ENCODE data around the gene CCDC102B.
A peak's percentile ranks its signal among the peaks of the same experiment; 100 is the strongest.
"Not testable (repeated sequence)": the region's sequence is repeated elsewhere in the genome, so short reads cannot be mapped to it uniquely, and the experiment has no call there.

The CCDC102B gene

DNA sequence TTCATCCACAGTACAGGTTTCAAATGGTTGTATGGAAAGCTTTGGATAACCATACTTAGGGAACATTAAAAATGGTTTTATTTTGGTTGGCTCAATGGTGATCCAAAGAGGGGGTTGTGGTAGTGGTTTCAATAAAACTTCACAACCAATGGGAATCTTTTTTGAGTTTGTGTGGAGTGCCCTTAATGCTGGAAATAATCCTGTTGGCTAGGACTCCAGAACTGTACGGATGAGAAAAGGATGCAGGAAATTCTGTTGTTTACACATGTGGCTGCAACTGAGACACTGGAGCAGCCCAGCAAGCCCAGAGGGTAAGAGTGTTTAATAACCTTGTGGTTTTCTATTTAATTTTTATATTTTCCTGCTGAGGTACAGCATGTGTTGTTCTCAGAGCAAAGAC is at the start of gene CCDC102B:
TSS of gene CCDC102B (plus strand) at position 210 of the 400 bp plus-strand sequence. CDS start 38,684 bp downstream, outside the sequence.
- DNase-seq: no peak

DNA sequence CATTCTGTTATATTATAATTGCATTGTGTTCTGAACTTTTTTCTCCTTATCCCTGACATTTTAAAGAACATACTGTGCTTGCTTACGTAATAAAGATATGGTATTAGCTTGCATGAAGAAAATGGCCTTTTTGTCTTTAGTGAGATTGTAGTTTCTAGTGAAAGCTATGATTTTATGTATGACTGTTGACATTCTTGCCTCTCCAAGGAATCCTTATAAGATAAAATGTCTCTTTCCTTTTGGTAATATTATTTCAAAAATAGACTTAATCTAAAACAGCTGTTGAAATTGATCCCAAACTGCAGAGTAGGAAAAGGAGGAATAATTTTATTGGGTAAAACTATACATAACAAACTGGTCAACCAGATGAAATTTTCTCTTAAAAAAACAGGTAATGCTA is 40.8 kb upstream of the CCDC102B start:
- no peak for DNase-seq

DNA sequence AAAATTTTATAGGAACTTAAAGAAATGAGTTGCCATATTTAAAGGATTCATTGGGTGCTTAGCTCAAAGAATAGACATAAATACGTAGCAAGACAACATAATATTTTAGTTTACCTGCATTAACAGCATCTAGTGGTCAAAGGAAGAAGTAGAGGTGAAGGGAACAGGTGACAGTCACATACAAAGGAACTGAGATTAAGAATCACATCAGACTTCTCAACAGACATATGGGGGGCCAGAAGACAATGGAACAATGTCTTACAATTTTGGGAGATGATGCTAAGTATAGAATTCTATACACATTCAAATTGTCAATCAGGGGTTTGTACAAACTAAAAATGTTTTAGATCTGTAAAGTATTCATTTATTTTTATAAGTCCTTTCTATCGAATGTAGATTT is 38.6 kb upstream of the CCDC102B start:
- peak in 1 of 2 experiments; percentile 10 for DNase-seq

DNA sequence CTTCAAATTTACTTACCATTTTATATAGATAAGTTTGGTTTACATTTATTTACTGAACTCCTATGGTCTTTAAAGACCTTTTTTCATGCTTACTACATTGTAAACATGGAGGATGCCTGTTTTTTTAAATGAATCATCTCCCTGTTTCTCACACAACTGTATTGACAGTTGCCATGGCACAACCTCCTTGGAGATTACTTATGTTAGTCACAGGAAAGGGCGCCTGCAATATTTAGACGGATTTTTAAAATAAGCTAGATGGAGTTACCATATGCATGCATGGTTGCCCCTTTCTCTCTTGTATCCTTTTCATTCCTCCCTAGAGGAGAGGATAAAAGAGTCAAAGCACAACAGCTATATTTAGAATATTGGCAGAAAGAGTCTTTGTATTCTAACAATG is 34.8 kb upstream of the CCDC102B start:
- no peak for DNase-seq

DNA sequence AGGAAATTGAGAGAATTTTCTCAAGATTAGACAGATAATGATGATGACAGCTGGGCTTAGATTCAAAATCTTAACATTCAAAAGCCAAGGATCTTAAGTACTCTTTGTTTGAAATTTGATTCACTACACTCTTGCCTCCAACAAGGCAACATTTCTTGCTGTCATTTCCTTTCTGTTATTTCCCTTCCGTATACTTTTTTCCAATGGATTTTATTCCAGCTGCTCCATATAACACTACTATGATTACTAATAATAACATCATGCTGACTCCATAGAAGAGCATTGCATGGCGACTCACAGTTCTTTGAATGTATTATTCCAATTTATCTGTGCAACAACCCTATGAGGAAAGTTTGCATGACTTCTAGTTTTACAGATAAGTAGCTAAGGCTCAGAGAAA is 33.9 kb upstream of the CCDC102B start:
- DNase-seq: no peak

DNA sequence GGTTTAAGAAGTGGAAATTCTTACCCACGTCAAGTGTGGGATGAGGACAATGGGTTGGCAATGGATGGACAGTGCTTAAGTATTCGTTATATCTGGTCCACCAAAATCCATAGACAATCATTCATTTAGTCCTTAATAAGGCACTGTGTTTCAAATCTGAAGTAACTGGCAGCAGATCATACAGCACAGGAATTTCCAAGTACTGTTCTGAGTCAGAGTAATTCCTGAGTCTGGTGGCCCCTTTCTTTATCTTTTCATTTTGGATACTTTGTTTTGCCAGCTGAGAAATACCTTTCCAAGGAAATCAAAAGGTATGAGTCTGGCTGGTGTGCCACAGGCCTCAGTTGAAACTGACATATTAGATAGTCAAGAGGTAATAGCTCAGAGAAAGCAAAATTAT is 31.4 kb upstream of the CCDC102B start:
- DNase-seq: no peak

DNA sequence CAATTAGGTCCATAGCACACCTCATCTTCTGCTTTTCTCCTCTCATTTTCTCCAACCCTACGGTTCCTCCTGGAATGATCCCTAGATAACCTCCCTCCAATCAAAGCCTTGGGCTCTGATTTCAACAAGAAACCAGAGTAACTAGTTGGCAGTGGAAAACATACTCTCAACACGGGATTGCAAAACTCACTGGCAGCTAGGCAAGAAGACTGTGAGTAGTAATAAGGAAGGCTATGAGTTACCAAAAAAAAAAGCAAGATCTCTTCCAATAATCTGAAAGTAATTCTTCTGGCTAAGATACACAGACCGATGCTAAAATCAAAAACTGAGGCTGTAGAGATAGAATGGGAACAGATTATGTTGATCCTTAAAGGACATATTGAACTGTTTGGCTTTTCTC is 28.4 kb upstream of the CCDC102B start:
- DNase-seq: no peak

DNA sequence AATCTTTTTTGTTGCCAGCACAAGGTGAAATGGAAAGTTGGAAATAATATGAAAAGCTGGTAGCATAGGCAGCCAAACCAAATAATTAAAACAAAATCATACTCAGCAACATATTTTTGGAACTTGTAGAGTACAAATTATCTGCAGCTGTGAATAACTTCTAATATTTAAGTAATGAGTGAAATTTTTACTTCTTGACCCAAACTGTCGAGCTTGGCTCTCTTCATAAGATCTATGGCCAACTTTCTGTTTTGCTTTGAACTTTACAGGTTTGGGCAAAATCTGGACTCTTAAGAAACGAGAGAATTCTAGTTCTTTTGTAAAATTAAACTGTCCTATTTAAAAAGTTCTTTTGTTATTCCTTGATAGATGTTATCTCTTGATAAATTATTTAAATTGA is 25.6 kb upstream of the CCDC102B start:
- no peak for DNase-seq

DNA sequence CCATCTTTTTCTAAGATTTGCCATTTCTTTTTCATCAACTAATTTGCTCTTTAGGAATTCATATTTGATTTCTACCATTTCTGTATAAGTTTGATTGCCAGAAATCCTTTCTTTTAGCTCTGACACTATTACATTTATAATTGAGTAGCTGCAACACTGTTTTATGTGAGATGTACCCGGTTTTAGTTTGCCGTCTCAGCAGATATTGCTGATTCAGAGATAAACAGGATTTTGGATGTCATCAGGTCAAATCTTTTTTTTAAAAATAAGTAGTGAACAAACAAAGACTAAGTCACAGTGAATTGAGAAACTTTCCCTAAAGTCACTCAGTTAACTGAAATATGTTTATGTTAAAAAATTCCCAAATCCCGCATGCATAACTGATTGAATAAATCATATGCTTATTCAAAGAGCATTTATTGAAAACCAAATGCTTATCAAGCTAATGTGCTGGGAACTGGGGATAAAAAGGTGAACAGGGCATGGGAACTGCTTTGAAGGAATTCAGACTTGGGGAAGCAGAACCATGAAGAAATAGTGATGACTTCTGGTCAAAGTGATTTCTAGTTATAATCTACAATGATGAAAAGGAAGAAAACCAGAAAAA is 19.5 kb upstream of the CCDC102B start:
- no peak for DNase-seq

DNA sequence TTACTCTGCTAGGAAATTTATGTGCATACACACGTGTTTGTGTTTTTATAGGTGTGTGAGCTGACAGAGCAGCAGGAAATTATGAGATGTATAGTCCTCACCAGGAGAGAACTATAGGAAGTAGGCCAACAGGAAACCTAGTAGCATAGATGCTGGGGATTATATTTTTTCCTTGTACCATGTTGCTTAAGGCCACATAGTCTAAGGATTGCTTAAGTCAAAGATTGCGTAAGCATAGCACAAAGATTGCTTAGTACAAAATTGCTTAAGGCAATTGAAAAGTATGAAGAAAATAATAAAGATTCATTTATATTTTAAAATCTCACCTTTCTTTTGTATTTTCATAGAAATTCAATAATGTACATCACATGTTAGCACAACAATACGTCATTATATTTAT is 18.7 kb upstream of the CCDC102B start:
- DNase-seq: peak in 1 of 2 experiments; percentile 11

DNA sequence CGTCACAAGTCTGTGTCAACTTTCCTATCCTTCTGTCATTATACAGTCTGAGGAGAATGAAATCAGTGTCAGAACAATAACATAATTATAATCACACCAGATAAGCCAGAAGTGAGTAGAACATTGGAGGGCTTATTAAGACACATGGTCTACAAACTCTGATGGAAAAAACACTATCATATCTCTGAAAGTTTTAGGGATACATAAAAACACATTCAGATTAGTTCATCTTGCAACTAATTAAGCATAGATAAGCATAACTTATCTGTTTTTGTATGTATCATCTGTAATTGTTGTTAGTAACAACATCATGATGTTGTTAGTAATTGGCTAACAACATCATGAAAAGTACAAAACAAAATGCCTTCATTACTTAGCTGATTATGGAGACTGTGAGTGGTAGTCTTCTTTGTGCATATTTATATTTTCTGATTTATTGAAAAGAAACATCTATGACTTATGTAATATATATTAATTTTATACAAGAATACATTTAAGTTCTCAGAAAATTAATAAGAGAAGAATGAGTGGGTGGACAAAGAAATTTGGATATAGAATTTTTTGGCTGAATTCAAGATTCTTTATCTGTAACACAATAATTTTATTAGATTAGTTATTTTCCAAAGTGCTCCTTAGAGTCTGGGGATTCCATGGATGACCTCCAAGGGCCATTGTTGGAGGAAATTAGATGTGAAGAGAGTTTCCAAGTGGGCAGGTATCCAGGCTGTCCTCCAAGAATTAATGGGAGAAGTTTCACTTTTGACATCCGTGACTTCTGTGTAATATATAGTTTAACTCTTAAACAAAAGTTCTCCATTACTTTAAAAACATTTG is 16.9 kb upstream of the CCDC102B start:
- DNase-seq: no peak

DNA sequence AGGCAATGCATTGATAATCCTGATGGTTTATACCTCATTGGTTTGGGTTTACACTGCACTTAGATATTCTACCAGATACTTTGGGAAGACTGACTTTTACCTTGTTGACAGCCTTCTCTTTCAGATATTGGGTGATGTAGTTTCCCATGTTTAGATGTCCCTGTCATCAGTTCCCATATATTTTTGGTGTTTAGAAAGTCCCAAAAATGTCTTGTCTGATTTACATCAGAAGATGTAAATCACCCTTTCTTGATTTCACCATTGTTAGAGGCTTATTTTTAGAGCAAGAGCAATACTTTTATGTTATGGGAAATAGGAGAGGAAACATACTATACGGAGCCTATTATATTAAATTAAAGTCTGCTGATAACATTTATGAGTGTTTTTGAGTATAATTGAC is 14.4 kb upstream of the CCDC102B start:
- no peak for DNase-seq

DNA sequence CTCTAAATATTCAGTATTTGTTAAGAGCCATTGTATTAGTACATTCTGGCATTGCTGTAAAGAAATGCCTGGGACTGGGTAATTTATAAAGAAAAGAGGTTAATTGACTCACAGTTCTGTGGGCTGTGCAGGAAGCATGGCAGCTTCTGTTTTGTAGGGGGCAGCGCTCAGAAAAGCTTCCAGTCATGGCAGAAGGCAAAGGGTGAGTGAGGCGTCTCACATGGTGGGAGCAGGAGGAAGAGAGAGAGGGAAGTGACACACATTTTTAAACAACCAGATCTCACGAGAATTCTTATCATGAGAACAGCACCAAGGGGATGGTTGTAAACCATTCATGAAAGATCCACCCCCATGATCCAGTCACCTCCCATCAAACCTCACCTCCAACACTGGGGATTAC is 13.8 kb upstream of the CCDC102B start:
- DNase-seq: peak; percentile 5

DNA sequence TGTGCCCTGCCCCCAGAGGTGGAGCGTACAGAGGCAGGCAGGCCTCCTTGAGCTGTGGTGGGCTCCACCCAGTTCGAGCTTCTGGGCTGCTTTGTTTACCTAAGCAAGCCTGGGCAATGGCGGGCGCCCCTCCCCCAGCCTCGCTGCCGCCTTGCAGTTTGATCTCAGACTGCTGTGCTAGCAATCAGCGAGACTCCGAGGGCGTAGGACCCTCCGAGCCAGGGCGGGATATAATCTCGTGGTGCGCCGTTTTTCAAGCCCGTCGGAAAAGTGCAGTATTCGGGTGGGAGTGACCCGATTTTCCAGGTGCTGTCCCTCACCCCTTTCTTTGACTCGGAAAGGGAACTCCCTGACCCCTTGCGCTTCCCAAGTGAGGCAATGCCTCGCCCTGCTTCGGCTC is 7.6 kb upstream of the CCDC102B start:
- DNase-seq: not testable (repeated sequence)

DNA sequence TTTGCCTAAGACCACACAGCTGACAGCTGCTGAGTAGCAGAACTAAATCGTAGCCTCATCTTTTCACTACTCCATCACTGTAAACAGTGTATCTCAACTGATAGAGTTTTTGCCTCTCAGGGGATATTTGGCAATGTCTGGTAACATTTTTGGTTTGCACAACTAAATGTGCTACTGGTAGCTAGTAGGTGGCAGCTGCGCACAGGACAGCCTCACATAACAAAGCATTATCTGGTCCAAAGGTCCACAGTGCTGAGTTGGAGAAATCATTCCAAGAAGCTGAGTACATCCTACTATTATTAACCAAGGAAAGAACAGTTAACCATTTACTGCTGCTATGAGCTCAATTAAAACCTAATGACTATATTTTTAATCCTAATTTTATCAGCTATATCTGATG is 6.1 kb upstream of the CCDC102B start:
- no peak for DNase-seq

DNA sequence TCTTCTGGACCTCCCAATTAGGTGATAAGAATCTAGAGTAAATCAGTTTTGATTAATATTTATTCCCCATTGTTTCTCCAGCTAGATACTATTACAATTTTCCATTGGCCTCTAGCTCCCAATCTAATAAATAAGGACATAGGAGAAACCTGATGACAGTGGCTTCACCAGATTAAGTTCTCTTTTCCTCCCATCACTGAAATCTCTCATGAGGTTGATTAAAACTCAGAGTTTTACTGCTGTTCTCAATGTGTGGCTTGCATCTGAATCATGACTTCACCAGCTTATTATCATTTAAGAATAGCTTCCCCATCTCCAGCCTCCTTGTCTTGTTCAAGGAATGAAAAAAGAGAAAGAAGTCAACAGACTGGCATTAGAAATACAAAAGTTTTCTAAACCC is 3.9 kb upstream of the CCDC102B start:
- DNase-seq: no peak

DNA sequence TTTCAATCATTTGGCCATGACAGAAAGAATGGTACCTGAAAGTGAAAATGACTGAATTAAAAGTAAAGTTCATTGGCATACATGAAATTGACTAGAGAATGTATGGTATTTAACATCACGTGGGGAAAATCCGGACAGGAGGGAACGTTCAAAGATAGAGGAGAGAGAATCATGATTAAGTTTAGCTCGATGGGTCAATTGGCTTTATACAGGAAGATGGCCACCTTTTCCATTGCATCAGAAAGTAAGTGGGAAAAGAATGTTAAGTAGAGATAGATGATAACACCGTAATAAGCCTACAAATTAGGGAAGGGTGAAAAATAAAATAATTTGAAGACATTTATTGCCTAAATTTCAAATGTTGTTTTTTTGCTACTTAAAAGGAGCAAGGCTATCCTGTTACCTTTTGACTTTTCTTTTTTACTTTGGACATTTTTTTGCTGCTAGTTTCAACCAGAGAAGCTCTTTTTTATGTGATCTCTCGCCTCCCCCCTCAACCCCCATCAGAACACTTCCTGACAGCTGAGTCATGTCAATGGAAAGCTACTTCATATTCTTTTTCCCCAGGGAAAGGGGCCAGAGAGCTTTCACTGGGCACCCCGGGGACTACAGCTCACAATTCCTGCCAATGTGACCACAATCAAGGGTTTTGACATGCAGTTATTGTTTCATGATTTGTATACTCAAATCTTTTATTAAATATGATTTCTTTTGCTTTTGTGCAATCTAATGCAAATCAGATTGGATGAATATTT is 767 bp upstream of the CCDC102B start:
- DNase-seq: no peak

DNA sequence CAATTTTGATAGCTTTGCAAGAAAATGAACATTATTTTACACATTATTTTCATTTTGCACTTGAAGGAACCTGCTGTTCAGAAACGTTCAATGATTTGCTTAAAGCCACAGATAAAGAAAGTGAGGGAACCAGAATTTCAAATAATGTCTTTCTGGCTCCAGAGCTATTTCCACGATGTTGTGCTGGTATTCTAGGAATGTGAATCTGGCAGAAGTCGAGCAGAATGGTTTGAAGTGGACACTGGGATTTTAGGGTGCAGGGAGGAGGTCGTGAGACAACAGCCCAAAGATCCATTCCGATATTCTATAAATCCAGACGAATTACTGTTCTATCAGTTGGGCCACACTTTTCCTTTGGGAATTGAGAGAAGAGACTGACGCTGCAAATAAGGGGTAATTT is 2.2 kb downstream of the CCDC102B start:
- DNase-seq: no peak

DNA sequence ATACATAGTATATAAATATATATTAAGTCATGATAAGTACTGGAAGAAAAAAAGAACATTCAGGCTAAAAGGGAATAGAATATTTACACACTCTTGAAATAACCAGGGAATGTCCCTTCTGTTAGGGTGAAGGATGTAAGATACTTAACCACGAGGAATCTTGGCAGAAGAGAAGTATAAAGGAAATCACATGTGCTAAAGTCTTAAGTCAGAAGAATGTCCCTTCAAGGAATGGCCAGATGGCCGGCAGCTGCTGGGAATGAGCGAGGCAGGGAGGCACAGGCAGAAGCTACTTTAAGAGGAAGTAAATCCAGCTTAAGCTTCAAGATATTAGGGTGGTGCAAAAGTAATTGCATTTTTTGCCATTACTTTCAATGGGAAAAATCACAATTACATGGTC is 5.5 kb downstream of the CCDC102B start:
- no peak for DNase-seq

DNA sequence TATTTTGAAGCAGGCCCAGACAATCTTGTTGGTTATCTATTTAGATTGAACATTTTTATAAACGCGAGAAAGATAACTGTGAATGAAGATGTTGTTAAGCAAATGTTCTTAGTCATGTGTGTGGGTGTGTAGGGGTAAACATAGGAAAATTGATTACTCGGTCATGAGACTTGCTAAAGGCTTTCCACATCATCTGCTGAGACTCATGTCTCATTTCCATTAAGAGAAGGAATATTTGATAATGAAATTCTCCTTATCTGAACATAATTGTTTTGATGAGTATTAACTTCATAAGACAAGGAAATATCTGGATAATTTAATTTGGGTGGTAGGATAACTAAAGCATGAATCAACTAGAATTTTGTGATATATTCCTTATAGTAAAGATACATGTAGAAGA is 19.7 kb downstream of the CCDC102B start:
- no peak for DNase-seq

DNA sequence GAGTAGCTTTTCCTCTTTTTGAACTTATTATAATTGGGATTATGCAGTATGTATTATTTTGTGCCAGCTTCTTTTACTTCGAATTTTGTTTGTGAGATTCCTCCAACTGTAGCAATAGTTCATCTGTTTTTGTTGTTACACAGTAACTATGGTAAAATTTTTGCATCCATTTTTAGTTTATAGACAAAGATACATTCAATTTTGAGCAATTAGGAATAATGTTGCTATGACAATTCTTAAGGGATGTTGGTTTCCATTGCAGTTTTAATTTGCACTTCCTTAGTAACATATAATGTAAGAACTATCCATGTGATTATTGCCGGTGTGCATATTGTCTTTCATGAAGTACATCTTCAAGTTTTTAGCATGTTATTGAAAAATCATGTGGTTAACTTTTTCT is 20.7 kb downstream of the CCDC102B start:
- DNase-seq: no peak

DNA sequence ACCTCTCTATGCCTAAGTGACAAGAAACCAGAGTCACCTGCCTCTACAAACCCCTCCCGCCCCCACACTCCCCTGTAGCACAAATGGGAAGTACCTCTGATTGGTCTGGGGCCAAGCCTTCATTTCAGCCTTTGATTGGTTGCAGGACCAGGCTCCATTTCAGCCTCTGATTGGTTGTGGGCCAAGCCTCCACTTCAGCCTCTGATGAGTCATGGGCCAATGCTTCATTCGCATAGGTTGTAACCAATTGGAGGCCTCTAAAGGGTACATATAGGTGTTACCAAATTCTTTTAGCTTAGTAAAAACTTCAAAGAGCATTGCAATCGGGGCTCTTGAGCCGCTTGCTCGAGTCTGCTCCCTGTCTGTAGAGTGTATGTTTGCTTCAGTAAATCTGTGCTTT is 25.0 kb downstream of the CCDC102B start:
- DNase-seq: no peak

DNA sequence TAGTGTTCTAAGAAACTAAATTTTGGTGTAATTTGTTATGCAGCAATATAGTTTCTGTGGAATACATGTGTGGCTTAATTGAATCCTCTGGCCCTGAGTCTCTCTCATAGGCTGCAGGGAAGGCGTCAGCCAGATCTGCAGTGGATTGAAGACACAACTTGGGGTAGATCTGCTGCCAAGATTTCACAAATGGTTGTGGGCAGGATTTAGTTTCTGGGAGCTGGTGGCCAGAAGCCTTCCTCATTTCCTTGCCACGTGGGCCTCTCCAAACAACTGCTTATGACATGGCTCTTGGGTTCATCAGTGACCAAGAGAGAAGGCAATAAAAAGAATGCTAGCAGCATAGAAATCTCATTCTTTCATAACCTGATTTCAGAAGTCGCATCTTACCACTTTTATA is 28.2 kb downstream of the CCDC102B start:
- peak; percentile 11 to 20 for DNase-seq

Measured in Kasumi-1 (cell line).